Activated CD4-positive, CD25-positive, alpha-beta regulatory T cell treated with anti-CD3 and anti-CD28 coated beads, Interleukin-2, amount 50 U/mL, for 16 hours (primary cell): ENCODE data around the gene NKPD1.

Experiments used
- DNase-seq: peaks from one replicate; pipeline ENCODE4 v3.0.0-alpha.2; 2020; ENCODE audit warnings: low read depth, low spot score

Gene NKPD1

DNA sequence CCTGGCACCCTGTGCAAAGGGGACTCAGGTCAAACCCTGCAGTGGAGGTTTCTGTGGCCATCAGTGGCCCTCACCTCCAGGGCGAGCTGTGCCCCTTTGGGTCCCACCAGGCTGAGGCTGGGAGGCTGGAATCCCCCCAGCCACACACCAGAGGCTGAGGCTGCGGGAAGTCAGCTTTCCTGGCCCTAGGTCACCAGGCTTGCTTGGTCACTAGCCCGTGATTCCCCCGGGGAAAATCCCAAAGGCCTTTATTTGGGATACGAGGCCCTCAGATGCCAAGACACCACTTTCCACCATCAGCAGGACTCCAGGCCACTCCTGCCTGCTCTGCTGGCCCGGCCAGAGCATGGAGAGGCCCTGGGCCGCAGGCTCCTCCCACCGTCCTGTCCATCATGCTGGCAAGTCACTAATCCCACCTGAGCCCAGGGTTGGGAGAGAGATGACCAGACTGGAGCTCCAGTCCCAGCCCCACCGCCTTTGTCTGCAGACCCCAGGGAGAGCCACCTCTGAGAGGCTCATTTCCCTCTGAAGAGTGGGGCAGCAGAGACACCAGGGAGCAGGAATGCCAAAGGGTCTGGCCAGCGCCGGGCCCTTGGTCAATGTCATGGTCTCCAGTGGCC is 4.7 kb downstream of the NKPD1 start:
- DNase-seq: no peak

DNA sequence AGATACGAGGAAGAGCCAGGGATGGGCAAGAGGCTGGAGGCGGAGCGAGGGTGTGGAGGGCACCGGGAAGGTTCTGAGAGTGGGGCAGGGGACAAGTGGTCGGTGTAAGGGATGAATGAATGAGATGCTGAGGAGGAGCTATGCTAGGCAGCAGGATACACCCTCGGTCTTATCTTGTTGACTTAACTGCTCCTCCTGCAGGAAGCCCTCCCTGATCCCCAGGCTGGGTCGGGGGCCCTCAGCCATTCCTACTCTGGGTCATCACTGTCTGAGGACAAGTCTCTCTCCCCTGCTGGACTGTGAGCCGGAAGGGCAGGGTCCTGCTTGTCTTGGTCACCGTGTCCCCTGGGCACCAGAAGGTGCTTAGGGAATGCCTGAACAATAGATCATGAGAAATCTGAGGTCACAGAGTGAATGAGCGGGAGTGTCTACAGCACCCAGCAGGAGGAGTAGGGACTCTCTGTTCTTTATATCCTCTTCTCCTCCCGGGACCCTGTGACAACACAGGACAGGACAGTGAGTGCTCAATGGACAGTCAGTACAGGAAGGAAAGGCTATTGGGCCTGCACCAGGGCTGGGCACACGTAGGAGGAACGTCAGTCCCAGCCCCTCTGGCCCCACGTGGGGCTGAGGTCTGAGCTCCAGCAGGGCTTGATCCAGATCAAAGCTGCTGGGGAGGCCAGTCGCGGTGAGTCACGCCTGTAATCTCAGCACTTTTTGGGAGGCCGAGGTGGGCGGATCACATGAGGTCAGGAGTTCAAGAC is 6.5 kb downstream of the NKPD1 start:
- DNase-seq: no peak

DNA sequence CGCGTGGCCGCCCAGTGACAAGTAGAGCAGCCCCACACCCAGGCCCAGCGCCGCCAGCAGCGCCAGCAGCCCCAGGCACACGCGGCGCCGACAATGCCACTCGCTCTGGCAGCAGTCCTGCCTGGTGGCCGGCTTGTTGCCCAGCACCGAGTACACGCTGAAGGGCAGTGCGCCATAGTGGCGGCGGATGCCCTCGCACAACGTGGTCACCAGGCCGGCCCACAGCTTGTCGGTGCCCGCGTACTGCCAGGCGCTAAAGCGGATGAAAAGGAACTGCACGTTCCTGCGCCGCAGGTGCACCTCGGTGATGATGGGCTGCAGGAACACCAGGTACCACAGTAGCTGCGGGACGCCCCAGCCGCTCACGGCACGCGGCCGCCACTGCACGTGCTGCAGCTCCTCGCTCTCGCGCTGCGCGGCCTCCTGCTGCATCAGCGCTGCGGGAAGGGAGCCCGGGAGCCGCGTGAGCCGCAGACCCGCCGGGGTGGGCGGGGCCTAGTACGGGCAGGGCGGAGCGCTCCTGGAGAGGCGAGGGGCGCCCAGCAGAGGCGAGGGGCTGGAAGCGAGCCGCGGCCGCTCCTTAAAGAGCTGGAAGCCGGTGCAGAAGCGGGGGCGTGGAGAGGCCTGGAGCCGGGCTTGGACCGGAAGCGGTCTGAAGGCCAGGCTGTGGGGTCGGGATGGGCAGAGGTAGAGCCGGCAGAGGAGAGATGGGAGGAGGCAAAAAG is 7.3 kb downstream of the NKPD1 start:
- DNase-seq: no peak

DNA sequence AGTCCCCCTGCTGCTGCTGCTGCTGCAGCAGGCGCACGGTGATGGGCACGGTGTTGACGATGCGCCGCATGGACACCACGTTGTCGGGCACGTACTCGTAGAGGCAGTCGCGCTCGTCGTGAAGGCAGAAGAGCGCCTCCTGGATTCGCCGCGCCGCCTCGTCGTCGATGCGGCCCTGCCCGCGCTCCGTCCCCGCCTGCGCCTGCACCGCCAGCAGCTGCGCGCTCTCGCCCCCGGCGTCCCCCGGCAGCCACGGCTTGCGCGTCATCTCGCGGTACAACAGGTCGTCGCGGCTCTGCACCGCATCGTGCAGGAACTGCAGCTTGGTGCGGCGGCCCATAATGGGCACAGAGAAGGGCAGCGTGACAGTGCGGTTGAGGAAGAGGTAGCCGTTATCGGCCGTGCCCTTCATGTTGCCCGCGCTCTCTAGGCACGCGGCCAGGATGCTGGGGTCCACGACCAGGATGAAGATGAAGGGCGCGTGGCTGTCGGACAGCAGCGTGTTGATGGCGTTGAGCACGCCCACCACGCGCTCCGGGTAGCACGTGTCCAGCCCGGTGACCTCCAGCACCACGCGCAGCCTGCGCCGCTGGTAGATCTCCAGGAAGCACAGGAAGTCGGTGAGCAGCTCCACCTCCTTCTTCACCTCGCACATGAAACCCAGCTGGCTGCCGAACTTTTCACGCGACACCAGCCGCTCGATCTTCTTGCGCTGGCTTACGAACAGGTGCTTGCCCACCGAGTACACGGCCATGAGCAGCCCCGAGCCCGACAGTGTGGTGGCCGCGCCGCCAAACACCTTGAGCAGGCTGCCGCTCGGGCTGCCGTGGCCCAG is 8.1 kb downstream of the NKPD1 start:
- DNase-seq: no peak

DNA sequence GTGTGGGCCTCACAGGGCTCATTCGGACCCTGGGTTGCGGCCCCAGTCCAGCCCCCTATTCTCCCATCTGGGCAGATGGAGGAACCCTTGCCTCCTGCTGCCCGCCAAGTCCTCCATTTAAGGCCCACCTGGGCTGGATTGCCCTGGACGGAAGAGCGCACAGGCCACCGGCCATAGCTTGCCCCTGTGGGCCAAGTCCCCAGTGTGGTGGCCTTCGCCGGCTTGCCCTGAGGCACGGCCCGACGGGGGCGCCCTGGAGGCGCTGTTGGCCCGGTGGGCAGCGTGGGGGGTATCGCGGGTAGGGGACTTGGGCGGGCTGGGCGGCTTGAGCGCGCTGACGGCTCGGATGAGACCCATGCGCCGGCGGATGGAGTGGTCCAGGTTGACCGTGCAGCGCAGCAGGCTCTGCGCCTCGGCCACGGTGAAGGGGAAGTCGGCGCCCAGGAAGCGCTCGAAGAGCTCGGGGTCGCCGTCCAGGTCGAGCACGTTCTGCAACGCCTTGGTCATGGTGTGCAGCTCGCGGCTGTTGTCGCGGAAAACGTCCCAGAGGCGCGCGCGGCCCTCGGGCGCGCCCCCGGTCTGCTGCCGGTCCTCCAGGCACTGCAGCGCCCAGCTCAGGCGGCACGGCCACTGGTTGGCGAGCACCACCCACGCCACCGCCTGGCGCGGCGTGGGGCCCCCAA is 8.8 kb downstream of the NKPD1 start:
- DNase-seq: no peak

DNA sequence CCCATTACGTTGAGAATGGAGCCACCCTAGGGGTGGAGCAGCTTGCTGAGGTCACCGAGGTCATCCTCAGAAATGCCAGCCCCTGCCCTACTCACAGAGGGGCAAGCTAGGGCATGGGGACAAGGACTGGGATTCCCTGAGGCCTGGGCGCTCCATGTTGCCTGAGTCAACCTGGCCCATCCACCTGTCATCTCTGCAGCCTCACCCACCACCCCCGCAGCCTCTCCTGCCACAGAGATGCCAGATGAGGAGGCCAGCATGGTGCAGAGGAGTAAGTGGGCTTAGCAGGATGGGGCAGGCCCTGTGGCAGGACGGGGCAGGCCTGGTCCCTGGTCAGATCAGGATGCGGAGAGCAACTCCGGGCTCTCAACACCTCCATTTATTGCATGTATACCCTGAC is 9.5 kb downstream of the NKPD1 start:
- no peak for DNase-seq

DNA sequence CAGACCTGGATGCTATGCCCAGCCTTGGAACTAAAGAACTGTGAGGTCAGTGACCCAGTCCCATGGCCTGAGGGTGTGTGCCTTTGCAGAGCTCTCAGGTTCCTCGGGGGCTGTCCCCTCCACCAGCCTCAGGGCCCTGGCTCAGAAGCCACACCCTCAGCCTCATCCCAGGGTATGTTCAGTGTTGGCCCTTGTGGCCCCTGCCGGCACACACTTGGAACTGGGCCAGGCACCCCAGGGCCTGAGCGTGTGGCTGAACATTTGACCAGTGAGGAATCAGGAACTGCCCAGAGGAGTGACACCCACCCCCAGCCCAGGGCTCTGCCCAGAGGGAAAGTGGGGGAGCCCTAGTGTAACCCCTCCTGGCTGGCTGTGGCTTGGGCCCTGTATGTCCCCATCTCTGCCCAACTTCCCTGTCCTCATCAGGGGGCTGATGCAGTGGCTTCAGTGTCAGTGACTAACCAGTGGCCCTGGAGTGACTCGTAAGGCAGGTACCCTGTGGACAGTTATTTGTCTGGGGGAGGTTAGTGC is 10.0 kb downstream of the NKPD1 start:
- DNase-seq: no peak

DNA sequence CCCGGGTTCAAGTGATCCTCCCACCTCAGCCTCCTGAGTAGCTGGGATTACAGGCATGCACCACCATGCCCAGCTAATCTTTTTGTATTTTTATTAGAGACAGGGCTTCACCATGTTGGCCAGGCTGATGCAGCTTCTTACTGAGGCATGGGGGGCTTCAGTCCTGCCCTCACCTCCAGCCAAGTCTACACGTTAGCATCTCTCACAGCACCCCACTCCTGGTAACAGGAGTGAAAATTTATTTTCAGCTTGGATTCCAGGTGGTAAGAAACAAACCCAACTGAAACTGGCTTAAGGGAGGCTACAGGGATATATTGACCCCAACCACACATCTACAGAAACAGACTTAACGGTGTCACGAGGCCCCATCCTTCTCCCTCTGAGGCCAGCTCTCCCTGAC is 10.6 kb downstream of the NKPD1 start:
- no peak for DNase-seq

DNA sequence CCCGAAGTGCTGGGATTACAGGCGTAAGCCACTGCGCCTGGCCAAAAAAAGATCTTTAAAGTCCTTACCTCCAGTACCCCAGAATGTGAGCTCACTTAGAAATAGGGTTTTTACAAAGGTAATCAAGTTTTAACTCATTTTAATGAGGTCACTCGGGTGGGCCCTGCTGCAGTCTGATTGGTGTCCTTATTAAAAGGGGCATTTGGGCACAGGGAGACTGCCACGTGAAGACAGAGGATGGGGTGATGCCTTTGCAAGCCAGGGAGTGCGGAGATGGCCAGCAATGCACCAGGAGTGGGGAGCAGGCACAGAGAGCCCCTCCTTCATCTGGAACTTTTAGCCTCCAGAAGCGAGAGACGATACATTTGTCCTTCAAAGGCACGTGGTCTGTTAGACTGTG is 11.7 kb downstream of the NKPD1 start:
- DNase-seq: no peak

DNA sequence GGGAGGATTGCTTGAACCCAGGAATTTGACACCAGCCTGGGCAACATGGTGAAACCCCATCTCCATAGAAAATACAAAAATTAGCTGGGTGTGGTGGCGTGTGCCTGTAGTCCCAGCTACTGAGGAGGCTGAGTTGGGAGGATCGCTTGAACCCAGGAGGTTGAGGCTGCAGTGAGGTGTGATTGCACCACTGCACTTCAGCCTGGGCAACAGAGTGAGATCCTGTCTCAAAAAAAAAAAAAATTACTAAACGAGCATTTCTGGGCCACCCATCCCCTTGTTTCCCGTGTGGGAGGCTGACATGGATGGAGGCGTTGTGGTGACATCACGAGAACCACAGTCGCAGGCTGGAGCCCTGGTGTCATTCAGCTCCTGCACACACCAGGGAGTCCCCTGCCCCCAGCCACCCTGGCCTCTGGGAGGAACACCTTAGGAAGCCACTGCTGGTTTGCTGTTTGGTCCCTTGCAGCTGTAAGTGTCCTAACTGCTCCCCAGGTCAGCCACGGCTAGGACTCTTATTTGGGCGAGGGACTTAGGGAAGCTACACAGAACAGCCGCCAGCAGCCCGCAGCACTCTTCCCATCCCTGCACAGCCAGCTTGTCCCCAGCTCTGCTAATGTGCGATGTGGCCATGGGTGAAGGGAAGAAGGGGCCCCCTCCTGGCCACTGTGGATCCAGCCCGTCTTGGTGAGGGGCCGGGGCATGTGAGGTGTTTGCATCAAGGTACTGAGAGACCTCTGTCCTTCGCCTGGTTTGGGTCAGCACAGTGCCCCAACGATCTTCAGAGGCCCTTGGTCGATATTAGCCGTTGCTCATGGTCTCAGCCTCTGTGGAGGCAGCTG is 12.7 kb downstream of the NKPD1 start:
- DNase-seq: no peak

DNA sequence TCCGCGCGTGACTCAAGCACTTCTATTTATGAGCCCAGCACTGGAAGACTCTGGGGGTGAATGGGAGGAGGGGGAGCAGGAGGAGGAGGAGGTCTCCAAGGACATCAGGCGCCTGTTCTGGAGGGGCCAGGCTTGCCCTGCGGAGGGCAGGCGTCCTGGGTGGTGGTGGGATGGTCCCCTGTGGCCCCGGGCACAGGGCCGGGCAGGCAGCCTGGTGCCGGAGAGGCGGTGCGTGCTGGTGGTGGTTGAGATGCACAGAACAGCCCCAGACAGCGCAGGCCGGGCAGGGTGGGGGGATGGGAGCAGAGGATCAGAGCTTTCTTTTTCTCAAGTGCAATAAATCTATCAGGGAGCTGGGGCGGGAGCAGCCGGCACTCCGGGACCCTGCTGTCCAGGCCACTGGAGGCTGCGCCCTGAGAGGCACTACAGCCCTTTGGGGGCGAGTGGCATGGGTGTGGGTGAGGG is 14.0 kb downstream of the NKPD1 start:
- DNase-seq: no peak

DNA sequence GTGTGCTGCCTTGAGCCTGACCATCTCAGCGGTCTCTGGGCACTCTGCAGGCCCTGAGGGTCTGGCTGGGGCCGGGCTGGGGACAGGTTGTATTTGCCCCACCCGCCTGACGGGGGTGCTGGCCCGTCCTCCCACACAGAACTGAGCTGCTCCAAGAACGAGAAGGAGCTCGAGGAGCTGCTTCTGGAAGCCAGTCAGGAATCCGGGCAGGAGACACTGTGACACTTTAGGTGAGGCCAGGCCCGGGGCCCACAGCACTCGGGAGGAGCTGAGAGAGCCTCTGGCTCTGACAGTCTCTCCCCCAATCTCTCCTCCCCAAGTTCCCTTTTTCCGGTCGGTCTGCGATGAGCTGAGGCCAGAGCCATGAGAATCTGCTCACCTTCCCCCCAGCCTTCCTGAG is 14.5 kb downstream of the NKPD1 start:
- DNase-seq: no peak

DNA sequence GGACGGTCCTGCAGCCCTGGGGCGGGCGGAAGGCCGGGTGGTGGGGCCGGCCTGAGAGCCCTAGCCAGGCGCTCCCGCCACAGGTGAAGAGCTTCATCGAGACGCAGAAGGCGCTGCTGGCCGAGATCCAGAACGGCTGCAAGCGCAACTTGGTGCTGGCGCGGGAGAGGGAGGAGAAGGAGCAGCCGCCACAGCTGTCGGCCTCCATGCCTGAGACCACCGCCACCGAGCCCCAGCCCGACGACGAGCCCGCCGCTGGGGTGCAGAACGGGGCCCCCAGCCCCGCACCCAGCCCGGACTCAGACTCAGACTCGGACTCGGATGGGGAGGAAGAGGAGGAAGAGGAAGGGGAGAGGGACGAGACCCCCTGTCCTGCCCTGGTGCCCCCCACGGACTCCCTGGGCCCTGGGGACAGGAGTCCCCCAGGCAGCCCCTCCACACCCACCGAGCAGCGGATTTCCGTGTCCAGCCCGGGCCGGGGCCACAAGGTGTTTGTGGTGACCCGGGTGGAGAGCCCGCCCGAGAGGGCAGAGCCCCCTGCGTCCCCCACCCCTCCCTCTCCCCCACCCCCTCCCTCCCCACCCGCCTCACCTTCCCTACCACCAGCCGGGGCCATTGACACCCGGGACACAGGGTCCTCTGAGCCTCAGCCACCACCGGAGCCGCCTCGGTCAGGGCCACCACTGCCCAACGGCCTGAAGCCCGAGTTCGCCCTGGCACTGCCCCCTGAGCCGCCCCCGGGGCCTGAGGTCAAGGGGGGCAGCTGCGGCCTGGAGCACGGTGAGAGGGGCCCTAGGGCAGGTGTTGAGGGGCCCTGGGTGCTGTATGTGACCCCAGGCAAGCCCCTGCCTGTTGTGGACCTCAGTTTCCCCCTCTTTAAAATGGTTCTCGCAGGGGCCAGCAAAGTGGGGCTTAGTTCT is 15.3 kb downstream of the NKPD1 start:
- no peak for DNase-seq

DNA sequence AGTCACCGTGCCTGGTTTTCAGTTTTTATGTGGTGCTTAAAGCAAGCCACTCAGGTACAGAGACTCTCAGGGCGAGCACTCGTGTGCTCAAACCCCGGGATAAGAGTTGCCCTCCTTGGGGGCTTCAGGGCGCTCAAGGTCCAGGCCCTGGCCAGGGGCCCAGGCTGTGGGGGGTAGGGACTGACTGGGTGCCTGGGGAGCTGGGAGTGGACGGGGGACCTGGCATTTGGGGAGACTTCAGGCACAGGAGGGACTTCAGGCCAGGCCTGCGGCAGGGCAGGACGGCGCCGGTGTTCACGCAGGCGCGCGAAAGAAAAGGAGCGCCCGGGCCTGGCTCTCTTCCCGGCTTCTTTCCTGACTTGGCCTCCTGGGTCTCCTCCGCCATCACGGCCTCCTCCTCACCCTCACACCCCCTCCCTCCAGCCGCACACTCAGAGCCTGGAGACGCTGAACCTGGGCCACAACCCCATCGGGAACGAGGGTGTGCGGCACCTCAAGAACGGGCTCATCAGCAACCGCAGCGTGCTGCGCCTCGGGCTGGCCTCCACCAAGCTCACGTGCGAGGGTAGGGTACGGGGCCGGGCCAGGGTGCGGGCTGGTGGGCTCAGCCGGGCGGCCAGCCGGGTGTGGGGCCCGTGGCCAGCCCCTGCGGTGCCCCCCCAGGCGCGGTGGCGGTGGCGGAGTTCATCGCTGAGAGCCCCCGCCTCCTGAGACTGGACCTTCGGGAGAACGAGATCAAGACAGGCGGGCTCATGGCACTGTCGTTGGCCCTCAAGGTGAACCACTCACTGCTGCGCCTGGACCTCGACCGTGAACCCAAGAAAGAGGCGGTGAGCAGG is 16.1 kb downstream of the NKPD1 start:
- DNase-seq: no peak

DNA sequence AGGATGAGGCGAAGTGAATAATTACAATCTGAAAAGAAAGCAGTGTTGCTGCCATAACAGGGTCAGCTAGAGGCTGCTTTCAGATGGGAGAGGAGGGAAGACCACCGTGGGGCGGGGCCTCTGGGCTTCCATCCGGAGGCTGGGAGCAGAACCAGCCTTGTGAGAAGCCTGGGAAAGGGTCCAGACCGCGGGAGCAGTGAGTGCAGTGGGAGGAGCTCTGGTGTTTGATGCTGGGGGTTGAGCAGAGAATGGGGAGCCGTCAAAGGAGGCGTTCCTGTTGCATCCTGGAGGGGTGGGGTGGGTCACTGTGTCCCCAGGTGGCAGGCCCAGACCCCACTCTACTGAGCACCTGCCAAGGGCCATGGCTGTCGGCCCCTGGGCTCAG is 18.1 kb downstream of the NKPD1 start:
- DNase-seq: no peak

DNA sequence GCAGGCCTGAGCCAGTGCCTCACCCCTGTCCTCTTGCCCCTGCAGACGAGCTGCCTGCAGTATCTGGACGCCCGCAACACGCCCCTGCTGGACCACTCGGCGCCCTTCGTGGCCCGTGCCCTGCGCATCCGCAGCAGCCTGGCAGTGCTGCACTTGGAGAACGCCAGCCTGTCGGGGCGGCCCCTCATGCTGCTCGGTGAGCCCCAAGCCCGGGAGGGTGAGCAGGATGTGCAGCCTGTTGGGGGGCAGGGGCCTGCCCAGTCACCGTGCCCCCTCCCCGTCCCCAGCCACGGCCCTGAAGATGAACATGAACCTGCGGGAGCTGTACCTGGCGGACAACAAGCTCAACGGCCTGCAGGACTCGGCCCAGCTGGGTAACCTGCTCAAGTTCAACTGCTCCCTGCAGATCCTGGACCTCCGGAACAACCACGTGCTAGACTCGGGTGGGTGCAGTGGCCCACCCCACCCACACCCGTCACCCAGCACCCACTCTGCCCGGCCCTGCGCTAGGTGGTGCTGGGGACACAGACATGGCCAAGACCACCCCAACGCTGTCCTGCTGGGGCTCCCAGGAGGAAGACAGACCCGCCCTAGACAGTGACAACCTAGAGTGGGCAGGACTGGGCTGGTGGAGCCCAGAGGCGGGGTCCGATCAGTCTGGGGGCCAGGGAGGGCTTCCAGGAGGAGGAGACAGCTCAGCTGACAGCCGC is 18.6 kb downstream of the NKPD1 start:
- DNase-seq: no peak

DNA sequence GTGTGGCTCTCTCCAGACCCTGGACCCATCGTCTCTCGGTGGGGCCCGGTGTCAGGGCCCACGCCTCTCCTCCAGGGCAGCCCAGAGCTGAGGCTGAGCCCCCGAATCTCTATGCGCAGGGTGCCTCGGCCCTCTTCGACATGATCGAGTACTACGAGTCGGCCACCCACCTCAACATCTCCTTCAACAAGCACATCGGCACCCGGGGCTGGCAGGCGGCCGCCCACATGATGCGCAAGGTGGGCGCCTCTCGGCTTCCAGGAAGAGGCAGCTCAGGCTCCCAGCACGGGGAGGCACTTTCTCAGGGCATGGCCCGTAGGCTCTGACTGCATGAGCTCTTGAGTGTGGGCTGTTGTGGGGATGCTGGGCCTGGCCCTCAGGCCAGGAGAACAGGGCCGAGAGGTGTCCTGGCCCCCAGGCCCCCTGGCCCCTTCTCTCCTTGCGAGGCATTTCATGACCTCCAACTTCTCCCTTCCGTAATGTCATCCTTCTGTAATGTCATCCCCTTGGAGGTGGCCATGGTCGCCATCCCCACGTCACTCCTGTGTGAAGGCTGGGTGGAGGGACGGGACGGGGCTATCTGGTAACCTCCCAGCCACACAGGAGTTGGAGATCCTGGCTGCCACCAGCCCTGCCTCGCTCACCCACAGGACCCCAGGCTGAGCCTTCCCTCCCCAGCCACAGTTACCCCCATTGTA is 19.4 kb downstream of the NKPD1 start:
- no peak for DNase-seq
